GM18873 (cell line): ENCODE data around the gene LCN10.
"Not testable (repeated sequence)": the region's sequence is repeated elsewhere in the genome, so short reads cannot be mapped to it uniquely, and the experiment has no call there.

Experiments
- ATAC-seq: cut with Tn5 transposase; IDR thresholded peaks from one replicate; pipeline ENCODE4 v1.9.1; 2021; ENCODE audit warnings: mild to moderate bottlenecking, moderate library complexity, moderate number of reproducible peaks; ENCODE audit not compliant: unreplicated experiment, low FRiP score

Gene LCN10

DNA sequence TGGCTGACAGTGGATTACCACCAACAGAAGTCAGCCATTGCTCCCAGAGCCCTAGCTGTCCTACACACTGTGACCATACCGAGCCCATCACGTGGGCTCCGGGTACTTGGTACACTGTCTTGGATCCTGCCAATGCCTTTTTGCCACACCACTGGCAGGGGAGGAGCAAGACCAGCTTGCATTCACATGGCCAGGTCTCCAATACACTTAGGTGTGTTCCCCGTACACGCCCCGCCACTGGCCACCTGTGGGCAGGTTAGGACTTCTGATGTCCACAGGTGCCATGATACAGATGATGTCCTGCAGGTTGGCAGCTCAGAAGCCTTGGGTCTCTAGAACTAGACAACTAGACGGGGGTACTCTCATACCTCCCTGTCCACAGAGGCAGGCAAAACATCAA is 35.7 kb downstream of the LCN10 start:
- no peak for ATAC-seq

DNA sequence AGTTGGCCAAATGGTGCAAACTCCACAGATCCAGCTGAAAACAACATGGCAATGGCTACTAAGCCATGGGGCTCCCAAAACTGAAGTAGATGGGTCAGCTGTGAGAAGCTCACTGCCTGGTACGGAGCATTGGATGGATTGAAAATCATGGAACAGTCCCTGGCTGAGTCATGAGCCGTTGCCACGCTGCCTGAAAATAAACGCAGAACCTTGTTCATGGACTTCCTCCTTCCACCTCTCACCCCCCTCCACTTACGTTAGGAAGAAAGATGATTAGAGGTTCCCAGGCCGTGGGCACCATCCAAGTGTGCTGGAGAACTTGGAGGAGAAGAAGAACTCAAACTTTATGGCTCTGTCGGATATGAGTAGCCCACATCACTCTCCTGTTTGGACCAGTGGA is 37.2 kb downstream of the LCN10 start:
- no peak for ATAC-seq

DNA sequence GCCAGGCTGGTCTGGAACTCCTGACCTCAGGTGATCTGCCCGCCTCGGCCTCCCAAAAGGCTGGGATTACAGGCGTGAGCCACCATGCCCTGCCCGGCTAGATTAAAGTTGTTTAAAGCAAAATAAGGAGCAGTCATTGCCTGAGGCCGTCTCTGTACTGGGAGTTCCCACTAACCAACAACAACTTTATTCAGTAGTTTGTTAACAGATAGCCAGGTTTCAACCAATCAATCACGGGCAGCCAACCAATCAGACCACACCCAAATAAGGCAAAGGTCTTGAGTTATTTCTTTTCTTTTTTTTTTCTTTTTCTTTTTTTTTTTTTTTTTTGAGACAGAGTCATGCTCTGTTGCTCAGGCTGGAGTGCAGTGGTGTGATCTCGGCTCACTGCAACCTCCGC is 38.0 kb downstream of the LCN10 start:
- not testable (repeated sequence) for ATAC-seq

DNA sequence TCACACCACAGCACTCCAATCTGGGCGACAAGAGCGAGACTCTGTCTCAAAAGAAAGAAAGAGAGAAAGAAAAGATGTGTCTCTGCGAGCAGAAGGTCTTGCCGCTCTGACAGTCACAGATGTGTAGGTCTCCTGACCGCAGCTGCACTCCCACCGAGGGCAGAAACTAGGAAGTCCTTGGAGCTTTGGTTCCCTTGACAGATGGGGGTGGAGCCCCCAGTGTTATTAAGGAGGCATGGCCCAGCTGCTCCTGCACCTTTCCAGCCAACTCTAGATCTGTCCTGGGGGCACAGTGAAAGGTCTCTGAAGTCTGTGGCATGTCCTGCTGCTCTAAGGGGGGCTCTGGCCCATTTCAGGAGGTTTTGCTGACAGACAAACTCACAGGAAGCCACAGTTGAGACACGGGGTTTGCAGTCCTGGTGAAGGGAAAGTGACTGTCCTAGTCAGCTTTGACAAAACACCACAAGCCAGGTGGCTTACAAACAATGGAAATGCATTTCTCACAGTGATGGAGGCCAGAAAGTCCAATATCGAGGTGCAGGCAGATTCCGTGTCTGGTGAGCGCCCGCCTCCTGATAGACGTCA is 39.4 kb downstream of the LCN10 start:
- ATAC-seq = no peak

DNA sequence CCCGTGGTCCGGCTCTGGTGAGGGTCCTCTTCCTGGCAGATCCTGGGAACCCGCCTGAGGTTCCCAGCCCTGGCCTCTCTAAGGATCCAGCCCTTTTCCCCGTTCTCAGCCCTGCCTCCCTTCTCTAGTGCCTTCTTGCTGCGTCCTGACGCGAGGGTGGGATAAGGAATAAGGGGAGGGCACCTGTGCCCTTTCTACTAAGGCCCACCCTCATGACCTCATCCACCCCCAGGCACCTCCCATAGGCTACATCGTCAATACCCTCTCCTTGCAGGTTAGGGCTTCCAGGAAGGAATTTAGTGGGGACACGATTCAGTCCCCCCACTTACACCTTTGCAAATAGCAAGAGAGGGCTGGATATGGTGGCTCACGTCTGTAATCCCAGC is 41.1 kb downstream of the LCN10 start:
- no peak for ATAC-seq

DNA sequence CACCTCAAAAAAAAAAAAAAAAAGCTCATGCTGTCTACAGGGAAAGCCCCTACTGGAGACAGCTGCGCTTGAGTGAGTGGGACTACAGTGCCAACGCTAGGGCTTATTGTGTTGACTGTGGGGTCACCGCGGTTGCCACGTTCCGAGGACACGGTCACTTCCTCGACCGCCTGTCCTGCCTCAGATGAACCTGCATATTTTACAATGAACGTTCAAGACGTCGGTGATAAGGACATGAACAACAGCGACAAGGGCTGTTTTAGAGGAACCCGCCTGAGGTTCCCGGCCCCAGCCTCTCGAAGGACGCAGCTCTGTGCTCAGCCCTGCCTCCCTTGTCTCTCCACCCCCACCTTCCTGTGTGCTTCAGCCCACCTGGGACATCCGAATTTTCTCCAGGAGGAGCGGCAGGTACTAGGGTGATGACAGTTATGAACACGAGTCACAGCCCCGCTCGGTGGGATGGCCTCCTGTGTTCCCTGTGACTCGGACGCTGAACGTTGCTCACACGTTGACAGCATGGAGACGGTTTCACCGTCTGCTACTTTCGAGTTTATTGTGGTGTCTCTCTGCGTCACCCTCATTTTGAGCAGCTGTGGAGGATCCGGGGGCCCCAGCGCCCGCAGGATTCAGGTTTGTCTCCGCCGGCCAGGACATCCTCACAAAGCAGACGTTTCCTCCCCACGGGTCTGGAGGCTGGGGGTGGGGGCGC is 41.6 kb downstream of the LCN10 start:
- no peak for ATAC-seq

DNA sequence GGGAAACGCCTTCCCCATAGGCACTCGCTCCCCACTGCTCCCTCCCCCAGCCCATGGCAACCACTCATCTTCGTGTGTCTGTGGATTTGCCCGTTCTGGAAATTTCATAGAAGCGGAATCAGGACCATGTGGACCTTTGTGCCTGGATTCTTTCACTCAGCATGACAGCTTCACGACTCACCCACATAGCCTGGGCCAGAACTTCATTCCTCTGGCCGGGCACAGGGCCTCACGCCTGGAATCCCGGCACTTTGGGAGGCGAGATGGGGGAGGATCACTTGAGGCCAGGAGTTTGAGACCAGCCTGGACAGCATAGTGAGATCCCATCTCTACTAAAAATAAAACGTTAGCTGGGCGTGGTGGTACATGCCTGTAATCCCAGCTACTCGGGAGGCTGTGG is 42.4 kb downstream of the LCN10 start:
- ATAC-seq = no peak

DNA sequence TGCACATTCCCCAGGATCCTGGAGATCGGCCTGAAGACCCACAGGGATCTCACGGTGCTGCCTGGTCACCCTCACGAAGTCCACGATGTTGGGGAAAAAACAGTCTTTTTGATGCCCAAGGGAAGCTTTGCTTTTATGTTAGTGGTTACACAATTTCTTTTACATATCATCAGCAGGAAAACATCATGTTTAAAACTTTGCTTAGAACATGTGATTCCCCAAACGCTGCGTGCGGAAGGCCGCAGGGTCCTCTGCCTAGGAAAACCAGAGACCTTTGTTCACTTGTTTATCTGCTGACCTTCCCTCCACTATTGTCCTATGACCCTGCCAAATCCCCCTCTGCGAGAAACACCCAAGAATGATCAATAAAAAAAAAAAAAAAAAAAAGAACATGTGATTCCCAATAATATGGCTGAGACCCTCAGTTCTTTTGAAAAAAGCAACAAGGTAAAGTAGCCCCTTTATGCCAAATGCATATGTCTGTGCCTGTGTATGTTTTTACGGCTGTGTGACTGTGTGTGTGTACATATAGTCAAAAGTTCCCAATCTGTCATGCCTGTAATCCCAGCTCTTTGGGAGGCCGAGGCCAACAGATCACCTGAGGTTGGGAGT is 44.0 kb downstream of the LCN10 start:
- ATAC-seq = no peak

DNA sequence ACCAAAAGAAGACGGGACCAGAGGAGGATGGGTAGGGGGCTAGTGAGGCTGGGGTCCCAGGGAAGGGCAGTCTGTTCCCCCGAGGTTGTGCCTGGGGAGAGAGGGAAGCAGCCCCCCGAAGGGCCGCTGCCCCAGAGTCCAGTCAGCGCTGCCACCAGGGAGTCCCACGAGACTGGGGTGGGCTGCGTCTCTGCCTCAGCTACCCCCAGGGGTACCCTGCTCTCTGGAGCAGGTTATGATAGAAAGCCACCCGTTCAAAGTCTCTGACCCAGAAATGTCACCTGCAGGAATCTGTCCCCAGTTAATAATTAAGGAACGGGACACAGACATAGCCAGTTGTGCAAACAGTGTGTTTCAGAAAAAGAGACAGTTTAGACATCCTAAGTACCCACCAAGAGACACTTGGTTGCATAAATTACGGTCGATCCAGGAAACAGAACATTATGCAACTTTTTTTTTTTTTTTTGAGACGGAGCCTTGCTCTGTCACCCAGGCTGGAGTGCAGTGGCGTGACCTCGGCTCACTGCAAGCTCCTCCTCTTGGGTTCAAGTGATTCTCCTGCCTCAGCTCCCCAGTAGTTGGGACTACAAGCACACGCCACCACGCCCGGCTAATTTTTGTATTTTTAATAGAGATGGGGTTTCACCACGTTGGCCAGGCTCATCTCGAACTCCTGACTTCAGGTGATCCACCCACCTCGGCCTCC is 44.8 kb downstream of the LCN10 start:
- ATAC-seq = no peak

DNA sequence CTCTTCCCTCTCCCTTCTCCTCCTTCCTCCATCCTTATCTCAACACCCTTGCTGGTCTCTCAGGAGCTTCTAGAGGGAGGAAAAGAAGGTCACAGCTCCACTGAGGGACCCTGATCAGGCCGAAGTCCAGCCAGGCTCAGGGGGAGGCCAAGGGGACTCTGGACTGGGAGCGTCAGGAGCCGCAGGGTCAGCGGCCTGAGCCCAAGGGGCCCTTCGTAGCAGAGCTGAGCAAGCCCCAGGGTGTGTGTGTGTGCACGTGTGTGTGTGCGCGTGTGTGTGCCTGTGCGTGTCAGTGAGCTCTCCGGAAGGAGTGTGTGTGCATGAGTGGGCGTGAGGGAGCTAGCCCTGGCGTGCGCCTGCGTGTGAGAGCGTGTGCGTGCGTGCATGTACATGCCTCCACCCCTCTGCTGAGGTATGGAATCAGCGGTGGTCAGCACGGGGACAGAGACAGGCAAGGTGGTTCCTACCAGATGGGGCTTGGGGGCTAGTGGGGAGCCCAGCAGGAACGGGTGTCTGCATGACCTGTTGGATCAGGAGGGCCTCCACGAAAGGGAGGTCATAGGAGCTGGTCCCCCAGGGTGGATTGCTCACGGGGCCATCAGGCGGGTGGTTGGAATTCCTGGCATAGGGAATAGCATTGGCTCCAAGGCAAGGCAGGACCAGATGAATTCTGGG is 45.5 kb downstream of the LCN10 start:
- ATAC-seq = no peak

DNA sequence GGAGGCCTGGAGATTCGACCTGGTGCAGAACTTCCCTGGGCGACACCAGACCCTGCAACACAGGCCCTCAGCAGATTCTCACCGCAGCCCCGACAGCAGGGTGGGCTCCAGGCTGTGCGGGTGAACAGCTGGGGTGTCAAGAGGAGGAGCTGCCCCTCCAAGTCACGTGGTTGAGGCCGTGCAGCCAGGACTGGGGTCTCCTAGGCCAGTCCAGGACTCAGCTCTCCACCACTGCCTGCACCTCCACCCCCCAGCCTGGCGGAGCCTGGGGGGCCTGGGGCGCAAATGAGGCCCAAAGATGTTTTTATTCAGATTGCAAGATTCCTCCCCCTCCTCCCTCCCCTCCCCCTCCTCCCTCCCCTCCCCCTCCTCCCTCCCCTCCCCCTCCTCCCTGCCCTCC is 46.2 kb downstream of the LCN10 start:
- no peak for ATAC-seq

DNA sequence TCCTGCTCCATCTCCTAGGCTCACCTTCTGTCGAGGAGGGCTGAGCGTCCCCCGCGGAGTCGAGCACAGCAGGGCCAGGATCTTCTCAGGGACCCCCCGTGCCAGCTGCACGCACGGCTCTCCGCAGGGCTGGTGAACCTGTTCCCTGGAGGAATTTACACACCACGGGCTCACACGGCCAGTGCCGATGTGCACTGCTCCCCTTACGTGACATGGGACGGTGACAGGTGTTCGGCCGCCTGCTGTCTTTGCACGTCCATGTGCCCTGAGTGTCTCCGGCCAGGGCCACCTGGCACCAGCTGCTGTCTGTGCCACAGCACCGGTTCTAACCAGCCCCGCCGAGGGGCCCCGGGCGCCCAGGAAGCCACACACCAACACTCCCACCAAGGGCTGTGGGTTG is 46.8 kb downstream of the LCN10 start:
- no peak for ATAC-seq

DNA sequence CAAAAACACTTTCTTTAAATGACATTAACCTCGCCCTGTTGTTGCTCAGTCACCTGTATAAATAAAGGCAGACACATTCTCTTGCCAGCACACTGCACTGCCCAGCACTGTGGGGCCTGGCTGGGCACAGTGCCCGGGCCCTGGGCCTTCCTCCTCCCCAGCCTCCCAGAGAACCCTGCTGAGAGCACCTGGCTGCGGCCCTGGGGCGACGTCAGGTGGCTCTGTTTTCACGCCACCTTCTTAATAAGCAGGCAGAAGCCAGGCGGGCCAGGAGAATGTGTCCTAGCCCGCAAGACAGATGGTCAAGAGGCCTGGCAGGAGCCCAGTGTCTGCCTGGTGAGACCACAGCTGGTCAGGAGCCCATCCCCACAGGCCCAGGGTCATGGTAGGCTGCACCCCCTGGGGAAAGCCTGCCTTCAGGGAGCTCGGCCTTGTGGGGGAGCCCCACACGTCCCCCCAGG is 47.3 kb downstream of the LCN10 start:
- ATAC-seq = no peak

DNA sequence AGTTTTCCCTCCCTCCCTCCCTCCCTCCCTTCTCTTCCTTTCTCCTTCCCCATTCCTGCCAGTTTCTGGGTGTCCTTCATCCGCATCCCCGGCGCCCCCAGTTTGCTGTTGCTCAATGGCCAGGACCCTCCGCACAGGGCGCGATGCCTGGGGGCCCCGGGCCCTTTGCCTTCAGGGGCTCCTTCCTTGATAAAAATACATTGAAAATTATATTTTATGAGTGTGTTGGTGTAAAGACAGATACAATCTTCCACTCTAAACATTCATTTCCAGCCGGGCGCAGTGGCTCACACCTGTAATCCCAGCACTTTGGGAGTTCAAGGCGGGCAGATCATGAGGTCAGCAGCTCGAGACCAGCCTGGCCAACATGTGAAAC is 47.9 kb downstream of the LCN10 start:
- no peak for ATAC-seq

DNA sequence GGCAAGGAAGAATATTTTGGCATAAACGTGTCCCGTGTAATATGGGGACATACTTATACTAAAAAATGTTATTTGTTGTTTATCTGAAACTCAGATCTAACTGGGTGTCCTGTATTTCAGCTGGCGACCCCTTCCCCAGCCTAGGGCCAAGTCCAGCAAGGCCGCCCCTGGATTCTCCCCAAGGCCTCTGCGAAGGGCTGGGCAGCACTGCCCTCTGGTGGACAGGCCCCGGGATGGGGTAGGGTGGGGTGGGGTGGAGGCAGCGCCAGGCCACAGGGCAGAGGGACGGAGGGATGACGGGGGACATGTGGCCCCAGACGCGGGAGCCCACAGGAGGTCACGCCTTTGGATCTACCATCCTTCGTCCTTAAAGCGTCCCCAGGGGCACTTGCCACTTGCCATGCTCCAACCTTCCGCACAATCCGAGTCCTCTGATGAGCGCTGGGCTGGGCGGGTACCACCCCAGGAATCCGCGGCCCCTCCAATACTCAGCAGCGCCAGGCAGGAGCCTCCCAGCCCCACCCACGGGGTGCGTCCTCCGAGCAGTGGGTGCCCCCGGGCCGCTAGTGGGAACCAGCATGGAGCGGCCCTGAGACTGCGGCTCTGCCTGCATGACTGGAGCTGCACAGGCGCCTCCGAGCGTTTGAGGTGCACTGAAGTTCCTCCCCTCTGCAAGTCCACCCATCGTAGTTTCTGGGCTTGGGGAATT is 48.4 kb downstream of the LCN10 start:
- ATAC-seq = no peak

DNA sequence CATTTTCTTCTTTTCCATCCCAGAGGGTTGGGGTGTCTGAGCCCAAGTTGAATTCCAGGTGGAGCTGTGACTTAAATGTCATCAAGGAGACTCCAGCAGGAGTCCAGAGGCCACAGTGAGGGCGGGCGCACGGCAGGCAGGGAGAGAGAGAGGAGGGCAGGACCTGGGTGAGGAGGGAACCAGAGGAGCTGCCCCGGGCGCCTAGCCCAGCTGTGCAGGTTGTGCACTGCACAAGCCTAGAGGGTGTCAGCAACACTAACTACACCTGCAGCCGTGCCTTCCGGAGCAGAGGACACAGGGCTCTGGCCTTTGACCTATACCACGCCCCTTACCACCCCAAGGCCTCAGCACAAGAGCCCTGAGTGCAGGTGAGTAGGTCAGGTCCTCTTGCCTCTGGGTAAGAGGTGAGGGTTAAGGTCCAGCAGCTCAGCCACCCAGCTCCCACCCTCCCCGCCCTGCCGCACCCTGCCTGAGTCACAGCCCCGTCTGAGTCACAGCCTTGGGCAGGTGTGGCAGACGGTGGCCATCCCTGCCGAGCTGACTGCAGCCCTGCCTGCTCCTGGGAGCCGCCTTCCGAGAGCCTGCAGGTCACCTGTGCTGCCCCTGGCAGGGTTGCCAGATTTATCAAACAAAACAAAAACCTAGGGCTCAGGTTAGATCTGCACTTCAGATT is 49.1 kb downstream of the LCN10 start:
- ATAC-seq = no peak

DNA sequence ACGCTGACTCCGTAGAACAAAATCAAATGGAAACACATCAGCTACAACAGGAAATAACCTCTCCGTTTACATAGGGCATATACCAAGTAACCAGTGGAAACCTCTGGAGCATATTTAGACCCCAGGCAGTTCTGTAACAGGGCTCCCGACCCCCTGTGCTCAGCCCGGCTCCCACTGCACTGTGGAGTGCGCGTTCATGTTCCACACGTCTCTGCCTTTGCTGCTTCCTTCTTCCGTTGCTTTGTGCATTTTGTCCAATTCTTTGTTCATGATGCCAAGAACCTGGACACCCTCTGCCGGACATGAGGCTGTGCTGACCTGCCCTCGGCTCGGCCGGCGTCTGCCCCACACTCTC is 49.6 kb downstream of the LCN10 start:
- ATAC-seq = no peak

DNA sequence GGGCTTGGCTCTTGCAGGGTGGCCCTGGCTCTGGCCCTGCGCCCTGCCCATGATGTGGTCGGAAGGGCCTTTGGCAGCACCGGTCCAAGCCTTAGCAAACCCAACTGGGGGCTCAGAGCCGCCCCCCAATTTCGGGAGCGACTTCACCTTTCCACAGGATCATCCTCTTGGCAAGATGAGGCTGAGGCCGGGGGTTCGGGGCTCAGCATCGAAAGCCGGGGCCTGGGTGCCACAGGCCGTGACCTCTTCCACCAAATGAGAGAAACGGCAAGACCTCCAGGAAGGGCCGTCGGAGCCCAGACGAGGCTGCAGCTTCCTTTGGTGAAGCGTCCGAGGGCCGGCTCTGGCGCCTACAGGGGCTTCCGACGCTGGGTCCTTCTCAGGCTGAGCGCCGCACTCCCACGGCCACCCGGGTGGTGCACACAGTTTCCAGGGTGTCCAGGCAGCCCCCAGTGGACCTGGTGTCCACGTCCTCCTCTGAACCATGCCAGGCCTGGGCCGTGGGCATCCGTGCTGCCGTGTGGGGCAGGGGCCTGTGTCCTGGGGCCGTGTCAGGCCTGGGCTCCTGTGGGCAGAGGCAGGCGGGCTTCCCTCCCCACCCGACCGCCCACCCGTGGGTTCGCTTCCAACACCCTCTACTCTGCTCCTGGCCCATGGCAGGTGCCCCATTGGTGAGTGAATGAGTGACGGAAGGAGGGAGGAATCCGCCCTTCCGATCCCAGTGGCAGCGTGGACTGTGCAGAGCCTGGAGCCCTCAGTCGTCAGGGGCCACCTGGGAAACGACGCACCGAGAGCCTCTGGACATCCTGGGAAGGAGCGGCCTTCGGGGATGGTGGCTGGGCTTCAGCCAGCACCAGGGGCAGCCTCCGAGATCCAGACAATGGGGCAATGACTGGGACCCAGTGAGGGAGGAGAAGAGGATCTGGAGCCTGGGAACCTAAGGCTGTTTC is 50.3 kb downstream of the LCN10 start:
- no peak for ATAC-seq
